Loucy (cell line): ENCODE data around the gene KIR3DL1.
"Not testable (repeated sequence)": the region's sequence is repeated elsewhere in the genome, so short reads cannot be mapped to it uniquely, and the experiment has no call there.

Source experiments
- H2AFZ ChIP-seq: fragments of 200-600 bp; sonication (generic); 2 replicates; pipeline ENCODE4 v1.6.0; 2016; ENCODE audit warnings: antibody characterized with exemption, mild to moderate bottlenecking, low read length, moderate library complexity
- H3F3A ChIP-seq: fragments of 200-600 bp; 2 replicates; pipeline ENCODE4 v1.6.0; 2016; ENCODE audit warnings: antibody characterized with exemption, low read depth, mild to moderate bottlenecking
- H3K27me3 ChIP-seq: fragments of 200-600 bp; sonication (generic); 2 replicates; pipeline ENCODE4 v1.6.1; 2014; ENCODE audit warnings: low read length, mild to moderate bottlenecking; ENCODE audit not compliant: insufficient read depth, poor library complexity, severe bottlenecking
- H3K36me3 ChIP-seq: fragments of 200-600 bp; sonication (generic); 2 replicates; pipeline ENCODE4 v1.6.1; 2016; ENCODE audit warnings: low read length; ENCODE audit not compliant: insufficient read depth
- H3K4me1 ChIP-seq: fragments of 200-600 bp; sonication (generic); 2 replicates; pipeline ENCODE4 v1.5.1; 2014; ENCODE audit warnings: low read length, mild to moderate bottlenecking; ENCODE audit not compliant: insufficient read depth, poor library complexity, severe bottlenecking
- H3K4me2 ChIP-seq: fragments of 200-600 bp; sonication (generic); 2 replicates; pipeline ENCODE4 v1.6.0; 2014; ENCODE audit warnings: antibody characterized with exemption, low read length, low read depth, mild to moderate bottlenecking; ENCODE audit not compliant: poor library complexity, severe bottlenecking
- H3K4me3 ChIP-seq: fragments of 200-600 bp; sonication (generic); 2 replicates; pipeline ENCODE4 v1.5.1; 2014; ENCODE audit warnings: low read length, mild to moderate bottlenecking, mixed read lengths; ENCODE audit not compliant: poor library complexity, severe bottlenecking
- H3K79me2 ChIP-seq: fragments of 200-600 bp; sonication (generic); 2 replicates; pipeline ENCODE4 v1.6.1; 2014; ENCODE audit warnings: low read length; ENCODE audit not compliant: insufficient read depth
- H3K9ac ChIP-seq: fragments of 200-600 bp; sonication (generic); 2 replicates; pipeline ENCODE4 v1.6.0; 2014; ENCODE audit warnings: mild to moderate bottlenecking, low read depth, low read length, moderate library complexity; ENCODE audit not compliant: poor library complexity, severe bottlenecking
- H3K9me2 ChIP-seq: fragments of 200-600 bp; sonication (generic); replicated peaks from 2 replicates; pipeline ENCODE4 v1.6.1; 2016; ENCODE audit warnings: low read depth, low read length, mixed read lengths
- H3K9me3 ChIP-seq: fragments of 200-600 bp; sonication (generic); 2 replicates; pipeline ENCODE4 v1.6.1; 2014; ENCODE audit warnings: mild to moderate bottlenecking, antibody characterized with exemption, low read length, low read depth; ENCODE audit not compliant: insufficient read depth
- H4K20me1 ChIP-seq: fragments of 200-600 bp; sonication (generic); 2 replicates; pipeline ENCODE4 v1.6.0; 2014; ENCODE audit warnings: antibody characterized with exemption, low read length, mild to moderate bottlenecking; ENCODE audit not compliant: insufficient read depth, poor library complexity, severe bottlenecking
- CTCF ChIP-seq: fragments of 200-600 bp; sonication (generic); conservative IDR thresholded peaks from 2 replicates; pipeline ENCODE4 v1.5.1; 2014; ENCODE audit warnings: mild to moderate bottlenecking, antibody characterized with exemption, low read length
- EZH2phosphoT487 ChIP-seq: fragments of 200-600 bp; IDR thresholded peaks from 2 replicates; pipeline ENCODE4 v1.6.1; 2018; ENCODE audit warnings: antibody characterized with exemption, mild to moderate bottlenecking, moderate library complexity, borderline replicate concordance

KIR3DL1 gene

GRCh38 chr19:54843171-54843570 lies 26.9 kb downstream of the KIR3DL1 start:
- H3K4me3 ChIP-seq, H3K9me2 ChIP-seq, H3K4me1 ChIP-seq, H3K27me3 ChIP-seq, H3K4me2 ChIP-seq, H4K20me1 ChIP-seq, H3K36me3 ChIP-seq, H3K79me2 ChIP-seq, H3F3A ChIP-seq, H3K9me3 ChIP-seq, H3K9ac ChIP-seq, H2AFZ ChIP-seq: not testable (repeated sequence)

- H3K4me3 ChIP-seq, H3K4me1 ChIP-seq, H3K9me3 ChIP-seq, H2AFZ ChIP-seq, H3K4me2 ChIP-seq, H3K9ac ChIP-seq, H3K79me2 ChIP-seq, H4K20me1 ChIP-seq, H3K9me2 ChIP-seq, H3K27me3 ChIP-seq, H3F3A ChIP-seq, H3K36me3 ChIP-seq: not testable (repeated sequence)
Observed at GRCh38 chr19:54850061-54850640, 33.9 kb downstream of the KIR3DL1 start, which contains the start of gene KIR3DL2. Gene KIR3DL2, plus strand, starts transcription at chr19:54850443. Its CDS starts 33 bp downstream, at chr19:54850476.

GRCh38 chr19:54850930-54851329 lies 34.7 kb downstream of the KIR3DL1 start:
- TF ChIP-seq CTCF = no peak
- no peak for TF ChIP-seq EZH2phosphoT487
- Histone ChIP-seq H3K4me2 (no peak overlapping the region), H3K4me3 (no peak overlapping the region), H3K9me2 (no peaks in the 10 kb centered on the region), H3K9me3 (no peaks in the 10 kb centered on the region), H3K9ac (no peak overlapping the region), H3K27me3 (no peaks in the 10 kb centered on the region), H3K36me3 (no peaks in the 10 kb centered on the region), H3F3A (no peaks in the 10 kb centered on the region), H2AFZ (no peak overlapping the region), H3K4me1 (no peaks in the 10 kb centered on the region), H4K20me1 (no peaks in the 10 kb centered on the region), H3K79me2 (no peaks in the 10 kb centered on the region)

GRCh38 chr19:54851353-54851752 lies 35.1 kb downstream of the KIR3DL1 start:
- no peaks in the 10 kb centered on the region for H3K36me3 ChIP-seq
- no peaks in the 10 kb centered on the region for H3K9me3 ChIP-seq

GRCh38 chr19:54855241-54855640 lies 39.0 kb downstream of the KIR3DL1 start:
- not testable (repeated sequence) for H2AFZ ChIP-seq, H3K9ac ChIP-seq, H3K4me3 ChIP-seq, H4K20me1 ChIP-seq, H3K27me3 ChIP-seq, H3K4me2 ChIP-seq, H3K36me3 ChIP-seq, H3F3A ChIP-seq, H3K4me1 ChIP-seq, H3K9me2 ChIP-seq, H3K9me3 ChIP-seq, H3K79me2 ChIP-seq

More at GRCh38 chr19:54851353-54851752, 35.1 kb downstream of the KIR3DL1 start:
- H3K9me2 ChIP-seq = no peaks in the 10 kb centered on the region
- H3K4me3 ChIP-seq = no peak overlapping the region
- no peaks in the 10 kb centered on the region for H3K79me2 ChIP-seq
- no peaks in the 10 kb centered on the region for H3K27me3 ChIP-seq
- no peaks in the 10 kb centered on the region for H4K20me1 ChIP-seq
- TF ChIP-seq CTCF (no peak), EZH2phosphoT487 (no peak)
- H3K9ac ChIP-seq = no peak overlapping the region
- no peaks in the 10 kb centered on the region for H3K4me1 ChIP-seq
- H3F3A ChIP-seq = no peaks in the 10 kb centered on the region
- no peak overlapping the region for H2AFZ ChIP-seq
- no peak overlapping the region for H3K4me2 ChIP-seq

GRCh38 chr19:54858476-54858875 lies 42.2 kb downstream of the KIR3DL1 start:
- not testable (repeated sequence) for H3K79me2 ChIP-seq, H3K36me3 ChIP-seq, H3K4me2 ChIP-seq, H3K9me2 ChIP-seq, H4K20me1 ChIP-seq, H3K4me1 ChIP-seq, H3K9me3 ChIP-seq, H3K27me3 ChIP-seq, H3F3A ChIP-seq, H2AFZ ChIP-seq, H3K9ac ChIP-seq, H3K4me3 ChIP-seq
